GM12864 (cell line): ENCODE data around the gene ARHGAP22.

Experiments used
- DNase-seq: peaks from one replicate; pipeline ENCODE4 v3.0.0-alpha.2; 2011; ENCODE audit warnings: low read depth
- H3K4me3 ChIP-seq: 2 replicates; pipeline ENCODE4 v1.5.1; 2011; ENCODE audit warnings: mild to moderate bottlenecking, low read depth, low read length, control low read depth
- TF ChIP-seq, protein P1 (sequence below): IDR thresholded peaks from 2 replicates; pipeline ENCODE4 v1.5.1; 2011; ENCODE audit warnings: low read depth, mild to moderate bottlenecking, moderate library complexity, low read length, control low read depth, inconsistent platforms; ENCODE audit errors: missing control alignments

The ARHGAP22 gene

DNA sequence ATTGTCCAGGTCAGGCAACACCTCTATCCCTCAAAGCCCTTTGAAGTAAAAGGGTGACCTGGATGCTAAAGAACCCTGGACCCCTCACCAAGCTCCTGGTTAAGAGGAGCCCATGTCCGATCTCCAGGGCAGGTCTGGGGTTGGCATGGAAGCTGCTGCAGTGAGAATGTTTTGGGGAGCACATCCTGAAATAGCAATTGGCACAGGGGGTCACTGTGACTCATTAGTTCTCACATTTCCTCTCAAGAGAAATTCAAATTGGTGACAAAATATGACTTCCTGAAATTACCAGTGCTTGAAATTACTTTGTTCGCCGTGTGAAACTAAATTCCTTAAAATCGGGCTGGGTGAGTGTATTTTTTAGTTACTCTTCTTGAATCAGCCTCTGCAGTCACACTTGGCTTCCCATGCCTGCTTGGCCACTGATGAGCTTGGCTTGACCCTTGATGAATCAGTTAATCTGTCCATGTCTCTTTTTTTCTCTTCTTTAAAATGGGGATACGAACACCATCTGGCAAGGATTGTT, 18.8 kb upstream of the ARHGAP22 start:
- no peak overlapping the region for H3K4me3 ChIP-seq
- TF ChIP-seq, protein P1, sequence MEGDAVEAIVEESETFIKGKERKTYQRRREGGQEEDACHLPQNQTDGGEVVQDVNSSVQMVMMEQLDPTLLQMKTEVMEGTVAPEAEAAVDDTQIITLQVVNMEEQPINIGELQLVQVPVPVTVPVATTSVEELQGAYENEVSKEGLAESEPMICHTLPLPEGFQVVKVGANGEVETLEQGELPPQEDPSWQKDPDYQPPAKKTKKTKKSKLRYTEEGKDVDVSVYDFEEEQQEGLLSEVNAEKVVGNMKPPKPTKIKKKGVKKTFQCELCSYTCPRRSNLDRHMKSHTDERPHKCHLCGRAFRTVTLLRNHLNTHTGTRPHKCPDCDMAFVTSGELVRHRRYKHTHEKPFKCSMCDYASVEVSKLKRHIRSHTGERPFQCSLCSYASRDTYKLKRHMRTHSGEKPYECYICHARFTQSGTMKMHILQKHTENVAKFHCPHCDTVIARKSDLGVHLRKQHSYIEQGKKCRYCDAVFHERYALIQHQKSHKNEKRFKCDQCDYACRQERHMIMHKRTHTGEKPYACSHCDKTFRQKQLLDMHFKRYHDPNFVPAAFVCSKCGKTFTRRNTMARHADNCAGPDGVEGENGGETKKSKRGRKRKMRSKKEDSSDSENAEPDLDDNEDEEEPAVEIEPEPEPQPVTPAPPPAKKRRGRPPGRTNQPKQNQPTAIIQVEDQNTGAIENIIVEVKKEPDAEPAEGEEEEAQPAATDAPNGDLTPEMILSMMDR: no peak
- no peak for DNase-seq

DNA sequence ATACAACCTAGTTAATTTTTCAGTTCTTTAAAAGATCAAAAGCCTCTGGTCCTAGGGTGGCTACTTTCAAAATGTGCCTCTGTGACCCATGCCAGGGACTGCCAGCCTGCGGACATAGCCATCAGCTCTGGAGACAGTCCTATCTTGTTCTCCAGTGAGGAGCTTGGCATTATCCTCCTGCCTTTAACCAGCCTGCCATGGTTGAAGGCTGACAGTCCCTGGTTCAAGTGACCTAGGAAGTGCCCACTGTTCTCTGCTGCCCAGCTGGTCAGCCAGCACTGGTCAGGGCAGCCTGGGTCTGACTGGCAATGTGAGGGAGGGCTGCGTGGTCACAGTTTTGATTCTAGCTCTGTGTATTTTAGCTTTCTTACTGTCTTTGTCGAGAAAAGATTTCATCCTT, 18.1 kb upstream of the ARHGAP22 start:
- H3K4me3 ChIP-seq: no peak overlapping the region
- TF ChIP-seq, protein P1: no peak
- DNase-seq: no peak

DNA sequence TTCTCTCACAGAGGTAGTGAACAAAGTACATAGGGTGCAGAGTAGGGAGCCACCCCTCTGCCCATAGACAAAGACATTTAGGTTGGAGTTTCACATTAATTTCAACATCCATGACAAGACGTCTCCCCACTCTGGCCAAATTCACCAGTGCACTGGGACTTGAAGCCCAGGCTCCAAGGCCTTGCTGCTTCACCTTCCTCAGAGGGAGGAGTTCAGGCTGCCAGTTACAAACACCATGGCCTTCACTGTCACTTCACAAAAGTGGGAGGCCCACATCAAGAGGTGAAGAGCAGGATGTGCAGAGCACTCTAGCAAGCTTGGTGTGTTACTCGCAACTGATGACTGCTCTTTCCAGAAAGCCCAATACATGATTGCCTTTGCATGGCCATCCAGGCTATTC, 15.8 kb upstream of the ARHGAP22 start:
- no peak for DNase-seq
- H3K4me3 ChIP-seq: no peak overlapping the region
- TF ChIP-seq, protein P1: no peak

DNA sequence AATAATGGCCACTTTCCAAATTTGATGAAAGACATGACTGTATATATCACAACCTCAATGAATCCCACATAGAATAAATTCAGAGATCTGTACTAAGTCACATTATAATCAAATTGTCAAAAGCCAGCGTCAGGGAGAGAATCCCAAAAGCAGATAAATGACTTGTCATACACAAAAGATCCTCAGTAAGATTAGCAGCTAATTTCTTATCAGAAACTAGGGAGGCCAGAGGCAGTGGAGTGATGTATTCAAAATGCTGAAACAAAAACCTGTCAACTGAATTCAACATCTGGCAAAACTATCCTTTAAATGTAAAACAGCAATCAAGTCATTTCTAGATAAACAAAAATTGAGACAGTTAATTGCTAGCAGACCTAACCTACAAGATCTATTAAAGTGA, 11.6 kb upstream of the ARHGAP22 start:
- no peak overlapping the region for H3K4me3 ChIP-seq
- no peak for DNase-seq
- TF ChIP-seq, protein P1: no peak

DNA sequence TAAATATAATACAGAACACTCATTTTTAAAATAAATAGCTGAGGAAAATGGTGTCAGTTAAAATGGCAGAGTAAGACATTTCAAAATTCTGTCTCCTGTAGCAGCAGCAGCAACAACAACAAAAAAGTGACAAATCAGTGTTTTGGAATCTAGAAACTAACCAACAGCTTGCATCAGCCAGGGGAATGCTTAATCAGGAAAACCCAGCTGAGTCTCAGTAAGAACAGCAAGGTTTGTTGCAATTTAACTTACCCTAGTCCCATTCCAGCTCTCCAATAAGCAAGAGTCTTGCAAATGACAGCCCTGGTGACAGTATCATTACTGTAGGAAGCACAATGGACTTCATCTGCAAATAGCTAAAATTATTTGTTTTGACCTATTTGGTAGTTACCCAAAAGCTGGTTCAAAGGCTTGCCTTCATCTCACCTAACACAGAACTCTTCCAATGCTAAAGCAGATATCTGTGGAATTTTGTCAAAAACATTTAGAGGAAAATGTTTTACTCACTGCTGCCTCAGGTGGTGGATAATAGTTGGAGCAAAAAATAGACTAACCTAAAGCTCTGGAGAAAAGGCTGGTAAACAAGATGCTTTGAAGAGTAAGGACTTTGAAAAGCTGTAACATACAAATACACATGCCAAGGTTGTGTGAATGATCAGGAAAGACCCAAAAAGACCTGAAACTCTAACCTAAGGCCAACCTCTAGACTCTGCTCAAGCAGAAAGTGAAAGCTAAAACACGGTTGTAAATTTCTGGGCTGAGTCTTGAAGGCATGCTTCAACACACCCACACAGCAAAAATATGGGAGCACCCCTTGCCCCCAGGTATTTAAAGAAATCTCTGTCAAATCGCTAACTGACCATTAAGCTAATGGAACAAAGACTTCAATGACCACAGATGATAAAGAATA, 9.9 kb upstream of the ARHGAP22 start:
- no peak overlapping the region for H3K4me3 ChIP-seq
- TF ChIP-seq, protein P1: peak; percentile 50
- peak; percentile 25 for DNase-seq

DNA sequence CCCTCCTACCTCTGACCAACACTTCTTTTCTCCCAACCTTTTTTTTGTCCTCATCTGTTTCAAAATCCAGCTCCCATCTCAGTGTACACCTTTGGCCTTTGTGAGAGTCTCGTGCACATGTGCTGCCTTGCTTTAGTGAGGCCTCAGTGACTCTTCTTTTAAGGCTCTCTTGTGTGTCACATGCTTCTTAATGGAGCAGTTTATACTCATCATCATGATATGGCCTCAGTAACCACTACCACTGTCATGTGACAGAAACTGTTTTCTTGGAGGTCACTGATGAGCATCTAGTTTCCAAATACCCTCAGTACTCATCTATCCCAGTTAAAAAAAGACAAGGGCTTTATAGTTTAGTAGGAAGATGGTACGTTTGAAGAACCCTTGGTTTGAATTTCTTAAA, 8.1 kb upstream of the ARHGAP22 start:
- DNase-seq: no peak
- H3K4me3 ChIP-seq: no peak overlapping the region
- TF ChIP-seq, protein P1: no peak
